ENCODE data around the gene TGM2.

- TF ChIP-seq CTCF (IDR thresholded peaks at IDR 0.05) (no peak), POLR2A (IDR thresholded peaks at IDR 0.05) (no peak)
Observed at GRCh38 chr20:38179846-38180245, 14.8 kb upstream of the TGM2 start.

Data from esophagus squamous epithelium (tissue), 4 donors.